Keratinocyte (primary cell): ENCODE data around the gene NDUFAF2. TPM values are rescaled to one million over a fixed set of nuclear protein-coding genes. Genes with fewer than 3 reads are reported as not detected.

Experiments
- DNase-seq: peaks from one replicate; pipeline ENCODE4 v3.0.0-alpha.2; 2011; ENCODE audit warnings: low read depth, missing footprints, low spot score
- FAIRE-seq: peaks from 2 replicates; lab custom pipeline; 2011; peaks lifted over from hg19 to GRCh38; lab: Jason Lieb, UNC
- H2AFZ ChIP-seq: 2 replicates; pipeline ENCODE4 v1.6.0; 2012; ENCODE audit warnings: low read length, control low read depth, inconsistent platforms; ENCODE audit not compliant: control insufficient read depth
- H3K27ac ChIP-seq: 2 replicates; pipeline ENCODE4 v1.5.1; 2011; ENCODE audit warnings: low read length; ENCODE audit not compliant: control insufficient read depth, insufficient read depth
- H3K27me3 ChIP-seq: 3 replicates; pipeline ENCODE4 v1.6.0; 2011; ENCODE audit warnings: low read length; ENCODE audit not compliant: control insufficient read depth, insufficient read depth; ENCODE audit errors: extremely low read depth
- H3K36me3 ChIP-seq, 2 experiments: 2 replicates in 1 of 2; 3 replicates in 1 of 2; pipeline ENCODE4 v1.5.1; 2011; ENCODE audit warnings: low read length in 2 of 2, mild to moderate bottlenecking in 1 of 2; ENCODE audit not compliant: control insufficient read depth in 2 of 2, insufficient read depth in 2 of 2; ENCODE audit errors: extremely low read depth in 1 of 2
- H3K4me1 ChIP-seq: 3 replicates; pipeline ENCODE4 v1.5.1; 2011; ENCODE audit warnings: low read length; ENCODE audit not compliant: control insufficient read depth, insufficient read depth; ENCODE audit errors: extremely low read depth
- H3K4me2 ChIP-seq: 3 replicates; pipeline ENCODE4 v1.6.0; 2011; ENCODE audit warnings: low read depth, low read length; ENCODE audit not compliant: control insufficient read depth, insufficient read depth; ENCODE audit errors: extremely low read depth
- H3K4me3 ChIP-seq, 3 experiments: fragments of 200-600 bp in 1 of 3; sonication (generic) in 1 of 3; 2 replicates in 2 of 3; 3 replicates in 1 of 3; pipeline ENCODE4 v1.5.1; 2011 to 2016; ENCODE audit warnings: low read length in 3 of 3, mild to moderate bottlenecking in 3 of 3, control low read depth in 2 of 3, inconsistent platforms in 1 of 3, low read depth in 1 of 3, mixed read lengths in 1 of 3, mixed run types in 1 of 3, moderate library complexity in 1 of 3; ENCODE audit not compliant: control insufficient read depth in 2 of 3, insufficient read depth in 2 of 3; ENCODE audit errors: extremely low read depth in 1 of 3
- H3K79me2 ChIP-seq: 2 replicates; pipeline ENCODE4 v1.6.0; 2012; ENCODE audit warnings: low read length; ENCODE audit not compliant: control insufficient read depth, insufficient read depth
- H3K9ac ChIP-seq: 3 replicates; pipeline ENCODE4 v1.6.0; 2011; ENCODE audit warnings: low read length; ENCODE audit not compliant: control insufficient read depth, insufficient read depth; ENCODE audit errors: extremely low read depth
- H3K9me1 ChIP-seq: 3 replicates; pipeline ENCODE4 v1.6.0; 2011; ENCODE audit warnings: low read length; ENCODE audit not compliant: control insufficient read depth, insufficient read depth; ENCODE audit errors: extremely low read depth
- H3K9me3 ChIP-seq: 2 replicates; pipeline ENCODE4 v1.5.1; 2012; ENCODE audit warnings: low read depth, low read length; ENCODE audit not compliant: control insufficient read depth
- H4K20me1 ChIP-seq: 3 replicates; pipeline ENCODE4 v1.6.0; 2011; ENCODE audit warnings: low read length; ENCODE audit not compliant: control insufficient read depth, insufficient read depth; ENCODE audit errors: extremely low read depth
- EZH2 ChIP-seq: IDR thresholded peaks from one replicate; pipeline ENCODE4 v1.6.1; 2012; ENCODE audit warnings: inconsistent platforms, mild to moderate bottlenecking, low read length, moderate library complexity
- dilution Hi-C: fragments of 300-500 bp; cut with MboI; formaldehyde crosslinking; loops from one replicate; pipeline ENCODE4 v1.7.0; 2020; ENCODE audit warnings: low sequenced_read_pairs; ENCODE audit not compliant: extremely low pct_ligation_motif_present
- polyA plus RNA-seq, 5 experiments: library from polyadenylated mRNA; depleted of rRNA in 3 of 5; stranded (reverse) in 3 of 5; stranded (forward) in 1 of 5; unstranded in 1 of 5; fragments of >200 nt; gene quantifications; 1 replicate in 1 of 5; 2 replicates in 3 of 5; 3 replicates in 1 of 5; pipeline versions ENCODE4 v1.2.1 to v1.2.3, GENCODE V29; 2011 to 2012; ENCODE audit warnings: missing spikeins in 2 of 5, low read depth in 1 of 5, low replicate concordance in 1 of 5
- TF ChIP-seq, protein P1 (sequence below), 3 experiments: IDR thresholded peaks in 1 of 3; conservative IDR thresholded peaks in 1 of 3; optimal IDR thresholded peaks in 1 of 3; 2 replicates in 2 of 3; 3 replicates in 1 of 3; pipeline versions ENCODE3 to v1.5.1; 2011; ENCODE audit warnings: low read length in 3 of 3, mild to moderate bottlenecking in 3 of 3, moderate library complexity in 2 of 3, control low read depth in 1 of 3, inconsistent platforms in 1 of 3; ENCODE audit not compliant: insufficient read depth in 2 of 3; ENCODE audit errors: extremely low read depth in 1 of 3

The NDUFAF2 gene
- polyA plus RNA-seq, 1 donor (not counting 4 experiments of a cell fraction or from before 2014, with no cell fraction given), result 62.3 TPM

DNA sequence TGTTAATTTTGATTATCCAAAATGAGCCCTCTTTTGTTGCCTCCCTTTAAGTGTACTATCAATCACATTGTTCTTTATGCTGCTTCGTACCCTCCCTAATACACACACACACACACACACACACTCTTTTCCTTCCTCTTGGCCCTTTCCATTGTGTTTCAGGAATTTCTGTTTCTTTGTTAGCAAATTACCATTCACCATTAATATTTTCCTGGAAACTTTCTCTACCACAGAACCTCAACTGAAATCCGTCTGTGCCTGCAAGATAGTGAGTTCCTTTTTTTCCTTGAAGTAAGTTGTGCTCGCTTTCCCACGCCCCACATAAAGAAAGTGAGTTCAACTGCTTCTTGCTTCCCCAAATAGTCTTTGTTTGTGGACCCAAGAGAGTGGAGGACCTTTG, 155.4 kb downstream of the NDUFAF2 start:
- TF ChIP-seq EZH2, result no peak
- TF ChIP-seq, protein P1, sequence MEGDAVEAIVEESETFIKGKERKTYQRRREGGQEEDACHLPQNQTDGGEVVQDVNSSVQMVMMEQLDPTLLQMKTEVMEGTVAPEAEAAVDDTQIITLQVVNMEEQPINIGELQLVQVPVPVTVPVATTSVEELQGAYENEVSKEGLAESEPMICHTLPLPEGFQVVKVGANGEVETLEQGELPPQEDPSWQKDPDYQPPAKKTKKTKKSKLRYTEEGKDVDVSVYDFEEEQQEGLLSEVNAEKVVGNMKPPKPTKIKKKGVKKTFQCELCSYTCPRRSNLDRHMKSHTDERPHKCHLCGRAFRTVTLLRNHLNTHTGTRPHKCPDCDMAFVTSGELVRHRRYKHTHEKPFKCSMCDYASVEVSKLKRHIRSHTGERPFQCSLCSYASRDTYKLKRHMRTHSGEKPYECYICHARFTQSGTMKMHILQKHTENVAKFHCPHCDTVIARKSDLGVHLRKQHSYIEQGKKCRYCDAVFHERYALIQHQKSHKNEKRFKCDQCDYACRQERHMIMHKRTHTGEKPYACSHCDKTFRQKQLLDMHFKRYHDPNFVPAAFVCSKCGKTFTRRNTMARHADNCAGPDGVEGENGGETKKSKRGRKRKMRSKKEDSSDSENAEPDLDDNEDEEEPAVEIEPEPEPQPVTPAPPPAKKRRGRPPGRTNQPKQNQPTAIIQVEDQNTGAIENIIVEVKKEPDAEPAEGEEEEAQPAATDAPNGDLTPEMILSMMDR (optimal IDR thresholded peaks at IDR 0.05 in 1 of 3, IDR thresholded peaks at IDR 0.05 in 1 of 3, conservative IDR thresholded peaks at IDR 0.05 in 1 of 3; ENCODE audit: extremely low read depth in 1 of 3, insufficient read depth in 2 of 3, low read length in 3 of 3), result no peak
- peaks cover 0 to 1% of the 10 kb centered on the region in 2 experiments for H3K36me3 ChIP-seq
- no peak overlapping the region for H2AFZ ChIP-seq
- FAIRE-seq (no peak), DNase-seq (no peak)
- H3K9ac ChIP-seq, result no peak overlapping the region
- no peaks in the 10 kb centered on the region for H3K79me2 ChIP-seq
- H3K9me3 ChIP-seq, result no peaks in the 10 kb centered on the region
- no peaks in the 10 kb centered on the region for H3K9me1 ChIP-seq
- no peaks in the 10 kb centered on the region for H3K4me1 ChIP-seq
- no peak overlapping the region for H3K4me3 ChIP-seq
- dilution Hi-C loops, result no loop called here
- H4K20me1 ChIP-seq, result no peaks in the 10 kb centered on the region
- no peak overlapping the region for H3K4me2 ChIP-seq
- no peak overlapping the region for H3K27ac ChIP-seq
- no peaks in the 10 kb centered on the region for H3K27me3 ChIP-seq

DNA sequence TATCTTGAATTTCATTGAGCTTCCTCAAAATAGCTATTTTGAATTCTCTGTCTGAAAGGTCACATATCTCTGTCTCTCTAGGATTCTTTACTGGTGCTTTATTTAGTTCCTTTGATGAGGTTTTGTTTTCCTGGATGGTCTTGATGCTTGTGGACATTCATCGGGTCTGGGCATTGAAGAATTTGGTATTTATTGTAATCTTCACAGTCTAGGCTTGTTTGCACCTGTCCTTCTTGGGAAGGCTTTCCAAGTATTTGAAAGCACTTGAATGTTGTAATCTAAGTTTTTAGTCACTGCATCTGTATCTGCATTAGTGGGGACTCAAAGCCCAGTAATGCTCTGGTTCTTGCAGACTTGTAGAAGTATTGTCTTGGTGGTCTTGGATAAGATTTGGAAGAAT, 169.4 kb downstream of the NDUFAF2 start:
- FAIRE-seq, result no peak

More for the DNA sequence above, 169.4 kb downstream of the NDUFAF2 start:
- no peak overlapping the region for H2AFZ ChIP-seq
- H3K27ac ChIP-seq, result no peak overlapping the region
- H4K20me1 ChIP-seq, result no peaks in the 10 kb centered on the region
- no peak for TF ChIP-seq EZH2
- TF ChIP-seq, protein P1 (optimal IDR thresholded peaks at IDR 0.05 in 1 of 3, IDR thresholded peaks at IDR 0.05 in 1 of 3, conservative IDR thresholded peaks at IDR 0.05 in 1 of 3; ENCODE audit: extremely low read depth in 1 of 3, insufficient read depth in 2 of 3, low read length in 3 of 3), result no peak
- H3K36me3 ChIP-seq, result no peaks in the 10 kb centered on the region
- H3K27me3 ChIP-seq, result no peaks in the 10 kb centered on the region
- H3K4me1 ChIP-seq, result no peaks in the 10 kb centered on the region
- H3K79me2 ChIP-seq, result no peaks in the 10 kb centered on the region
- no peak overlapping the region for H3K9ac ChIP-seq
- no peak overlapping the region for H3K4me2 ChIP-seq
- H3K9me1 ChIP-seq, result no peaks in the 10 kb centered on the region
- H3K9me3 ChIP-seq, result no peaks in the 10 kb centered on the region
- H3K4me3 ChIP-seq, result no peak overlapping the region
- DNase-seq, result no peak
- dilution Hi-C loops, result no loop called here
